HG02970 (cell line): Measurements from ENCODE around the gene PORCN.

Source experiments
- ATAC-seq: cut with Tn5 transposase; IDR thresholded peaks from one replicate; pipeline ENCODE4 v1.9.1; 2021; ENCODE audit warnings: mild to moderate bottlenecking, moderate library complexity, moderate number of reproducible peaks; ENCODE audit not compliant: unreplicated experiment, low FRiP score

Gene PORCN

DNA sequence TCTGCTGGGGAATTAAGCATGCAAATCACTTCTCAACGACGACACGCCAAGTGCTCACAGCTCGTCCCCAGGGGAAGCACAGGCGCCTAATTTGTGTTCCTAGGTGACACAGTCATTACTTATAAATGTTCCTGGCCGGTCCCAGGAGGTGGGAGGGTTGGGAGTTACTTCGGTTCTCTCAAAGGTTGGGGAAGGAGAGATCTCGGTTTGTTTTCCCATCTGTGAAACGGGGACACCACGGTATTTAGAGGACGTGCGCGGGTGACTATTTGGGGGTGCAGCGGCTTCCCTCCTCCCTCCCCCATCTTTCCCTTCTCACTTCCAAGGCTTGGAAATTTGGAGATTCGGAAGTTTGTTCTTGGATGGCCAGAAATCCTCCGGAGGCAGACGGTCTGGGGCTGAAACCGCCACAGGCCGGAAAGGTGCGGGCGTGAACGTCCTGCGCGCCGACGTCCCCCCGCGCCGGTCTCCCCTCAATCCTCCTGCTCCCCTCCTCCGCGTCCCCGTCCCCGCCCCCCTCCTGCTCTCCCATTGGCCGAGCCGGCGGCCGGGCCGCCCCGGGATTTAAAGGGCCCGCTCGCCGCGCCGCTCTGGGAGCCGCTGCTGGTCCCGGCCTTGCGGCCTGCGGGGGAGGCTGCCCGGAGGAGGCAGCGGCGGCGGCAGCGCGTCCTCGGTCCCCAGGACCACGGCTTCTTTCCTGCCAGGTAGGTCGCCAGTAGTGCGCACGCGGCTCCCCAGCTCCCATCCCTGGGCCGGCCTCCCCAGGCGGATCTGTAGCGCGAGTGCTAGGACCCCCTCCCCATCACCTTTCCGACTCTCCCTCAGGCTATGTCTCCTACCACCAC is at the start of gene PORCN:
PORCN (plus strand) TSS at position 593 of the 845 bp plus-strand sequence. CDS start 829 bp downstream, outside the sequence.
- ATAC-seq = no peak

DNA sequence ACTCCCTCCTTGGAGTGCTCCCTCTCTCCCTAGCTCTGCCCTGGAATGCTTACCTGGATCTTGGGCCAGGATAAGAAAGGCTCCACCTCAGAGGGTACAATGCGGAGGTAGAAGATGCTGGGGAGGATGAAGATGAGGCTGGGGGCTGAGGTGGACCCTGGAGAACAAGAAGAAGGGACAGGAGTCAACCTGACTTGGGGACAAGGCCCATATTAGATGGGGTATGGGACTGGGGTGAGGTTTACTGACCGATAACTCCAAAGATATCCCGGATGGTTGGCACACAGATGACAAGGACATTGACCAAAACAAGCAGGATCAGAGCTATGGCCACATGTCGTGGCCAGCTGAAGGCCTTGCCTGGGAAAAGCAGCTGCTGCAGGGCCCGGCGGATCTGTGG is 49.3 kb upstream of the PORCN start:
- no peak for ATAC-seq

- ATAC-seq = no peak
Measured at GRCh38 chrX:48460031-48460430, 48.8 kb upstream of the PORCN start.

- ATAC-seq = no peak
Measured at GRCh38 chrX:48460606-48461005, 48.2 kb upstream of the PORCN start.

- ATAC-seq = no peak
Measured at GRCh38 chrX:48461830-48462229, 47.0 kb upstream of the PORCN start.

- no peak for ATAC-seq
Measured at GRCh38 chrX:48465336-48465933, 43.4 kb upstream of the PORCN start.

GRCh38 chrX:48466696-48467095 is 42.1 kb upstream of the PORCN start:
- no peak for ATAC-seq

- ATAC-seq = no peak
Measured at GRCh38 chrX:48467281-48467761, 41.5 kb upstream of the PORCN start.

GRCh38 chrX:48468247-48468671 is 40.5 kb upstream of the PORCN start:
- ATAC-seq = no peak

- ATAC-seq = no peak
Measured at GRCh38 chrX:48468693-48469691, 39.8 kb upstream of the PORCN start.

GRCh38 chrX:48470110-48470832 is 38.5 kb upstream of the PORCN start, which contains the start of gene SLC38A5:
SLC38A5 (minus strand) TSS chrX:48470260; CDS start chrX:48467924, 2,336 bp downstream.
- ATAC-seq = no peak

DNA sequence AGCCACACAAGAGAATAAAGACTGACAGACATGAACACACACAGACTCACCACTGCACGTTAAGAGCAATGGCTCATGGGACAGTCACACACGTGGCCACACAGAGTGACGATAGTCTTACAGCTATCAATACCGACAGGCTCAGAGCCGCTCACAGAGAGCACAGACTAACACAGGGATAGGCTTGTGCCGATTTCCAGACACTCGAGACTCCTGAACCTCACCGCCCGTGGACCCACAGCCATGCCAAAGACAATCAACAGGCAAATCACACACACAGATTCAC is 38.0 kb upstream of the PORCN start:
- no peak for ATAC-seq

DNA sequence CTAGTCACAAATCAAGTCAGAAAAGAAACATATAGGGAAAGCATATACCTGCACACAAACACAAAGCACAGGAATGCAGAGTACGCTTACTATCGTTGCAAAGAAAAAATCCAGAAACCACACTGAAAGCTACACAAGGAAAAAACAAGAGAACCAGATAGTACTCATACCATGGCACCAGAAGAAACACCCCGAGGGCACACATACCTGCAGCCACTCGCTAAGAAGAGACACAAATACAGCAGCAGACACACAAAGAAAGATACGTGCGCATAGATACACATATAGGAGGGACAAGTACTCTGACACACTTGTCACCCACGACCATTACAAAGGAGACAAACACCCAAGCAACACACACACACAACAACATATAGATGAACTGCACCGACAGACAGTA is 37.3 kb upstream of the PORCN start:
- no peak for ATAC-seq

- ATAC-seq = no peak
Measured at GRCh38 chrX:48472225-48472624, 36.6 kb upstream of the PORCN start.

GRCh38 chrX:48472851-48473703 is 35.7 kb upstream of the PORCN start:
- no peak for ATAC-seq

DNA sequence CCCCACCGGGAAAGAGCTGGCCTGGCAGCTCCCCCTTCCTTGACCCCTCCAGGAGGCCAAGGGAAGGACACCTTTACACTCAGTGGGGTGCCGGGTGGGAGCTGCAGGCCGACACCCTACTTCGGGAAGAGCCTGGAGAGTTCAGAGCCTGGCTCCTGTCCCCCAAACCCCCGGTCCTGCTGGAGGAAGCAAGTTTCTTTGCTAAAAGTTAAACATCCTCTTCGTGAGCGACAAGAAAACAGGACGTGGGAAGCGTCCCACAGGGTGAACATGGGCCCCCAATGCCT is 35.1 kb upstream of the PORCN start:
- no peak for ATAC-seq

DNA sequence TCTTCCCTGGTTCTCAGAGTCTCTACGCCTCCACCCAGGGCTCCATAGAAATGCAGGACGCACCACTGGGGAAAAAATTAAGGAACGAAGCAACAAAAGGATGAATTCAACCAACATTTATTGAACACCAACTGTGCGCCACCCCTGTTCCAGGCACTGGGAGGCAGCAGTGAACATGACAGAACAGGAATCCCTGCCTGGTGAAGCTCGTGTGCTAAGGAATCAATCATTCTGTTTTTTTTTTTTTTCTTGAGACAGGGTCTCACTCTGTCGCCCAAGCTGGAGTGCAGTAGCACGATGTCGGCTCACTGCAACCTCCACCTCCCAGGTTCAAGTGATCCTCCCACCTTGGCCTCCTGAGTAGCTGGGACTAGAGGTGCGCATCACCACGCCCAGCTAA is 34.7 kb upstream of the PORCN start:
- no peak for ATAC-seq

DNA sequence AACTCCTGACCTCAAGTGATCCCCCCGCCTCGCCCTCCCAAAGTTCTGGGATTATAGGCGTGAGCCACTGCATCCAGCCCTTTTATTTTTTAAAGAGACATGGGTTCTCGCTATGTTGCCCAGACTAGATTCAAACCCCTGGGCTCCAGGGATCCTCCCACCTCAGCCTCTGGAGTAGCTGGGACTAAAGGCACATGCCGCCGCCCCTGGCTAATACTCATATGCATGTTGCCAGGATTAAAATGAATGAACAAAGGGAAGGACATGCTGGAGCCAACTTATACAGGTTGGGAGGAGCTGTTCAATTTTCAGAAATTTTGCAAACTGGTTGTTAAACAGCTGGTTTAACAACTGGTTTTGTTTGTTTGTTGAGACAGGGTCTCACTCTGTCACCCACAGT is 34.2 kb upstream of the PORCN start:
- ATAC-seq = no peak

GRCh38 chrX:48475296-48475695 is 33.5 kb upstream of the PORCN start:
- ATAC-seq = no peak
